ENCODE measurements around the gene PRKCB. TPM values are rescaled to one million over a fixed set of nuclear protein-coding genes. Genes with fewer than 3 reads are reported as not detected.

The PRKCB gene
- total RNA-seq, 1 experiment from 2014 or later = 0.89 TPM

DNA sequence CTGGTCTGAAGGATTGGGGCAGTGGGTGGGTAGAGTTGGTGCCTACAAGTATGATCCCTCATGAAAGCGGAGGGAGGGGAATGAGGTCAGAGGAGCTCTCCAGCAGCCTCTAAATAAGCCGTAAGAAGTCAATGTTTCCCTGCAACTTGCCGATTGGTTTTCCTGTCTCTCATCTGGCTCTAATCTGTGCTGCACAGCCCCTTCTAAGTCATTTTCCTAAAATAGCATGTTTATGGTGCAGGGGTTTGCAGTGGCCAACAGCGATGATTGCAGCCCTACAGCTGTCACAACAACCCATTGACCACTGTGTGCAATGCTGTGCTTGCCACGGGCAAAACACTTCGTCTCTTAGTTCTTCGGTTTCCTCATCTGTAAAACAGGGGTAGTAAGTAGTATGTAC lies 189.2 kb downstream of the PRKCB start:
- no peak for TF ChIP-seq FOSL1 (IDR thresholded peaks at IDR 0.05; ENCODE audit: low read depth)
- TF ChIP-seq CTCF (IDR thresholded peaks at IDR 0.05 in 2 of 3, conservative IDR thresholded peaks at IDR 0.05 in 1 of 3; ENCODE audit: borderline replicate concordance in 1 of 3, insufficient read depth in 1 of 3, low read depth in 2 of 3, low read length in 2 of 3) = no peak
- TF ChIP-seq ZFX (IDR thresholded peaks at IDR 0.05) = no peak
- no peak for TF ChIP-seq SP1 (IDR thresholded peaks at IDR 0.05; ENCODE audit: low read depth)
- no peak for TF ChIP-seq SIN3A (IDR thresholded peaks at IDR 0.05; ENCODE audit: low read depth)
- TF ChIP-seq POLR2A (IDR thresholded peaks at IDR 0.05; ENCODE audit: borderline replicate concordance, extremely low read depth, insufficient read depth, insufficient read length) = no peak
- TF ChIP-seq, protein P1, sequence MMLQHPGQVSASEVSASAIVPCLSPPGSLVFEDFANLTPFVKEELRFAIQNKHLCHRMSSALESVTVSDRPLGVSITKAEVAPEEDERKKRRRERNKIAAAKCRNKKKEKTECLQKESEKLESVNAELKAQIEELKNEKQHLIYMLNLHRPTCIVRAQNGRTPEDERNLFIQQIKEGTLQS (IDR thresholded peaks at IDR 0.05) = no peak
- Histone ChIP-seq H3K4me2 (ENCODE audit: low read length) (no peak overlapping the region), H3K79me2 (ENCODE audit: insufficient read depth, low read length) (no peaks in the 10 kb centered on the region), H3K9ac (ENCODE audit: low read length) (no peak overlapping the region), H3K36me3 (ENCODE audit: control insufficient read depth in 1 of 2, insufficient read depth in 2 of 2, low read length in 2 of 2) (no peaks in the 10 kb centered on the region), H4K20me1 (ENCODE audit: insufficient read depth) (no peaks in the 10 kb centered on the region), H3K9me3 (ENCODE audit: control insufficient read depth in 1 of 2, insufficient read depth in 1 of 2, low read depth in 1 of 2, low read length in 2 of 2) (no peaks in the 10 kb centered on the region), H3K4me1 (ENCODE audit: control insufficient read depth in 1 of 2, insufficient read depth in 2 of 2, low read length in 2 of 2) (no peaks in the 10 kb centered on the region), H3K4me3 (replicated peaks in 1 of 2; ENCODE audit: low read depth in 1 of 2, low read length in 2 of 2) (no peak overlapping the region), H2AFZ (ENCODE audit: low read depth, low read length, poor library complexity, severe bottlenecking) (no peak overlapping the region), H3K27ac (ENCODE audit: low read depth, low read length) (no peak overlapping the region), H3K9me2 (ENCODE audit: insufficient read depth) (no peaks in the 10 kb centered on the region), H3K27me3 (ENCODE audit: insufficient read depth, low read length) (peaks cover 29% of the 10 kb centered on the region)
- no TSS peak for BruUV-seq (replicated peaks)
- DNase-seq (ENCODE audit: low read depth, low spot score) (no peak), ATAC-seq (no peak)
- RAD21 ChIA-PET (ENCODE audit: low non-redundant PET in 1 of 2, low total read pairs in 2 of 2, uncharacterized antibody in 2 of 2, unreplicated experiment in 2 of 2) = interaction anchor here in 1 of 2 experiments (0.6 kb wide), 1 partner anchor 514 kb away, joined by 3 read pairs; the partner anchor contains the start of gene GGA2
- POLR2A ChIA-PET = no interaction called here
- intact Hi-C loops (cut with micrococcal nuclease) = no loop called here
- CTCF ChIA-PET = no interaction called here

DNA sequence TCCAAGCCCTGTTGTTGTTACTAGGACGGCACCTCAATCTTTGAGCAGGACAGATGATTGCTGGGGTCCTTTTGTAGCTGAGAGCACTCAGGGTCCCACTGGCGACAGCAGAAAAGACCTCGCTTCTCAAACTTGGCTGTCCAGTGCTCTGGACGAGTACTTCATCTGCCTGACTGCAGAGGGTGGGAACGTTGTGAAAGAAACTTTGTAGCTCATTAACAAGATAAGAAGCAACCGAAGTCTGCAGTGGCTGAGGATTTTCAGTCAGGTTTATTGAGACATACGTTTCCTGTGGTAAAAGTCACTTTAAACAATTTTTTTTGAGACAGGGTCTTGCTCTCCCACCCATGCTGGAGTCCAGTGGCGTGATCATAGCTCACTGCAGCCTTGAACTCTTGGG lies 191.7 kb downstream of the PRKCB start:
- Histone ChIP-seq H3K79me2 (ENCODE audit: insufficient read depth, low read length) (no peaks in the 10 kb centered on the region), H3K4me1 (ENCODE audit: control insufficient read depth in 1 of 2, insufficient read depth in 2 of 2, low read length in 2 of 2) (no peaks in the 10 kb centered on the region), H3K9me3 (ENCODE audit: control insufficient read depth in 1 of 2, insufficient read depth in 1 of 2, low read depth in 1 of 2, low read length in 2 of 2) (no peaks in the 10 kb centered on the region), H3K27me3 (ENCODE audit: insufficient read depth, low read length) (peaks cover 22% of the 10 kb centered on the region), H3K4me2 (ENCODE audit: low read length) (no peak overlapping the region), H3K9ac (ENCODE audit: low read length) (no peak overlapping the region), H3K9me2 (ENCODE audit: insufficient read depth) (no peaks in the 10 kb centered on the region), H2AFZ (ENCODE audit: low read depth, low read length, poor library complexity, severe bottlenecking) (no peak overlapping the region), H3K4me3 (replicated peaks in 1 of 2; ENCODE audit: low read depth in 1 of 2, low read length in 2 of 2) (no peak overlapping the region), H3K27ac (ENCODE audit: low read depth, low read length) (no peak overlapping the region), H4K20me1 (ENCODE audit: insufficient read depth) (no peaks in the 10 kb centered on the region), H3K36me3 (ENCODE audit: control insufficient read depth in 1 of 2, insufficient read depth in 2 of 2, low read length in 2 of 2) (no peaks in the 10 kb centered on the region)
- ATAC-seq (no peak), DNase-seq (ENCODE audit: low read depth, low spot score) (no peak)
- ChIA-PET POLR2A (no interaction called here), CTCF (no interaction called here), RAD21 (ENCODE audit: low non-redundant PET in 1 of 2, low total read pairs in 2 of 2, uncharacterized antibody in 2 of 2, unreplicated experiment in 2 of 2) (no interaction called here)
- intact Hi-C loops (cut with micrococcal nuclease) = no loop called here
- BruUV-seq (replicated peaks) = no TSS peak
- TF ChIP-seq RAD21 (IDR thresholded peaks at IDR 0.05; ENCODE audit: low read depth) = no peak
- TF ChIP-seq TCF7L2 (IDR thresholded peaks at IDR 0.05; ENCODE audit: borderline replicate concordance, extremely low read depth, insufficient read depth, insufficient read length) = no peak
- TF ChIP-seq, protein P1 (IDR thresholded peaks at IDR 0.05) = no peak
- no peak for TF ChIP-seq EZH2 (IDR thresholded peaks at IDR 0.05)
- TF ChIP-seq, protein P2, sequence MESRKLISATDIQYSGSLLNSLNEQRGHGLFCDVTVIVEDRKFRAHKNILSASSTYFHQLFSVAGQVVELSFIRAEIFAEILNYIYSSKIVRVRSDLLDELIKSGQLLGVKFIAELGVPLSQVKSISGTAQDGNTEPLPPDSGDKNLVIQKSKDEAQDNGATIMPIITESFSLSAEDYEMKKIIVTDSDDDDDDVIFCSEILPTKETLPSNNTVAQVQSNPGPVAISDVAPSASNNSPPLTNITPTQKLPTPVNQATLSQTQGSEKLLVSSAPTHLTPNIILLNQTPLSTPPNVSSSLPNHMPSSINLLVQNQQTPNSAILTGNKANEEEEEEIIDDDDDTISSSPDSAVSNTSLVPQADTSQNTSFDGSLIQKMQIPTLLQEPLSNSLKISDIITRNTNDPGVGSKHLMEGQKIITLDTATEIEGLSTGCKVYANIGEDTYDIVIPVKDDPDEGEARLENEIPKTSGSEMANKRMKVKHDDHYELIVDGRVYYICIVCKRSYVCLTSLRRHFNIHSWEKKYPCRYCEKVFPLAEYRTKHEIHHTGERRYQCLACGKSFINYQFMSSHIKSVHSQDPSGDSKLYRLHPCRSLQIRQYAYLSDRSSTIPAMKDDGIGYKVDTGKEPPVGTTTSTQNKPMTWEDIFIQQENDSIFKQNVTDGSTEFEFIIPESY (IDR thresholded peaks at IDR 0.05; ENCODE audit: extremely low read depth, insufficient replicate concordance, low read length) = no peak
- TF ChIP-seq, protein P3, sequence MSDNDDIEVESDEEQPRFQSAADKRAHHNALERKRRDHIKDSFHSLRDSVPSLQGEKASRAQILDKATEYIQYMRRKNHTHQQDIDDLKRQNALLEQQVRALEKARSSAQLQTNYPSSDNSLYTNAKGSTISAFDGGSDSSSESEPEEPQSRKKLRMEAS (IDR thresholded peaks at IDR 0.05) = no peak
- TF ChIP-seq SP1 (IDR thresholded peaks at IDR 0.05; ENCODE audit: low read depth) = no peak
- no peak for TF ChIP-seq ELF1 (IDR thresholded peaks at IDR 0.05; ENCODE audit: borderline replicate concordance, low read depth)
- no peak for TF ChIP-seq EGR1 (IDR thresholded peaks at IDR 0.05; ENCODE audit: low read depth)

All from HCT116 (cell line).